HG03575 (cell line): ENCODE measurements around the gene CRTAC1.

Experiments used
- ATAC-seq: cut with Tn5 transposase; IDR thresholded peaks from one replicate; pipeline ENCODE4 v1.9.1; 2021; ENCODE audit not compliant: unreplicated experiment, insufficient number of reproducible peaks, low FRiP score; ENCODE audit errors: extremely low read depth

CRTAC1 gene, protein sequence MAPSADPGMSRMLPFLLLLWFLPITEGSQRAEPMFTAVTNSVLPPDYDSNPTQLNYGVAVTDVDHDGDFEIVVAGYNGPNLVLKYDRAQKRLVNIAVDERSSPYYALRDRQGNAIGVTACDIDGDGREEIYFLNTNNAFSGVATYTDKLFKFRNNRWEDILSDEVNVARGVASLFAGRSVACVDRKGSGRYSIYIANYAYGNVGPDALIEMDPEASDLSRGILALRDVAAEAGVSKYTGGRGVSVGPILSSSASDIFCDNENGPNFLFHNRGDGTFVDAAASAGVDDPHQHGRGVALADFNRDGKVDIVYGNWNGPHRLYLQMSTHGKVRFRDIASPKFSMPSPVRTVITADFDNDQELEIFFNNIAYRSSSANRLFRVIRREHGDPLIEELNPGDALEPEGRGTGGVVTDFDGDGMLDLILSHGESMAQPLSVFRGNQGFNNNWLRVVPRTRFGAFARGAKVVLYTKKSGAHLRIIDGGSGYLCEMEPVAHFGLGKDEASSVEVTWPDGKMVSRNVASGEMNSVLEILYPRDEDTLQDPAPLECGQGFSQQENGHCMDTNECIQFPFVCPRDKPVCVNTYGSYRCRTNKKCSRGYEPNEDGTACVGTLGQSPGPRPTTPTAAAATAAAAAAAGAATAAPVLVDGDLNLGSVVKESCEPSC

DNA sequence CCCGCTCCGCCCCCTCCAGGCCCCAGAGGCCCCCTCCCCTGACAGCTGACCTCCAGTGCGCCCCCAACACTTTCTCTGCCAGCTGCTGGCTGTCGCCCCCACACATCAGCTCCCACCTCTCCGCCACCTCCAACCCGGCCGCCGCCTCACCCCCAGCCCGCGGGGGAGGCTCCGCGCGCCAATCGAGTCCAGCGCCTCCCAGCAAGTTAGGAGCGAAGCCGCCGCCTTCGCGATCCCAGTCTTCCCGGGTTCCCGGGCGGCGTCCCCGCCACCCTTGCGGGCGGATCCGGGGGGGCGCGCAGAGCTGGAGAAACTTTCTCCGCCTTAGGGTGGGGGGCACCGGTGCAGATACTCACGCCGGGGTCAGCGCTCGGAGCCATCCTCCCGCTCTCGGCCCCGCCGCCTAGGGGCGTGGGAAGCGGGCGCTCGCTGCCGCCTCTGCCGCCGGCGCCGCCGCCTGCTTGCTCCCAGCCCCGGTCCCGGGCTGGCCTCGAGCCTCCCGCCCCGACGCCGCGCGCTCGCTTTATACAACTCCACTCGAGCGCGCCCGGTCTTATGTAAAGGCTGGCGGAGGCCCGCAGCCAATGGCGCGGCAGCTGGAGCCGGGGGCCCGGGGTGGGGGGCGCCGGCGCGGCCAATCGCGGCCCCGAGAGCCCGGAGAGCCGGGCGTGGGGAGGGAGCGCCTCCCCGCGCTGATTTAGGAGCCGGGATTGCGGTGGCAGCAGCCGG, at the start of gene CRTAC1:
Gene CRTAC1, minus strand, starts transcription at position 529 of the 729 bp plus-strand sequence. Its CDS starts 149 bp downstream, at position 380.
- ATAC-seq, result no peak

DNA sequence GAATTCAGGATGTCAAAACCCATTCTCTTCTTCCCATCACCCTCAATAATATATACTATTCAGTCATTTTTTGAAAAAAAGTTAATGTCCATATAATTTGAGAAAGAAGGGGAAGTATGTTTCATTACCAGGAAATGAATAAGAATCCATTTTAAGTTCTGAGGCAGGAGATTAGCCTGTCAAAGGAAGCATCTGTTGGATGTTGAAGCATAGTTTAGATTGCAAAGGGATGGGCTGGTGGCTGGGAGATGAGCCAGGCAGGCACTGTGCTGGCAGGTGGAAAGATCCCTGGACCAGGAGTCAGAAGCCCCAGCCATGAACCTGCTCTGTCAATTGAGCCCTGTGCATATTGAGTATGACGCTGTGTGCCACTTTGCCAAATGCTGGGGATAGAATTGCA, 48.4 kb upstream of the CRTAC1 start:
- ATAC-seq, result no peak

DNA sequence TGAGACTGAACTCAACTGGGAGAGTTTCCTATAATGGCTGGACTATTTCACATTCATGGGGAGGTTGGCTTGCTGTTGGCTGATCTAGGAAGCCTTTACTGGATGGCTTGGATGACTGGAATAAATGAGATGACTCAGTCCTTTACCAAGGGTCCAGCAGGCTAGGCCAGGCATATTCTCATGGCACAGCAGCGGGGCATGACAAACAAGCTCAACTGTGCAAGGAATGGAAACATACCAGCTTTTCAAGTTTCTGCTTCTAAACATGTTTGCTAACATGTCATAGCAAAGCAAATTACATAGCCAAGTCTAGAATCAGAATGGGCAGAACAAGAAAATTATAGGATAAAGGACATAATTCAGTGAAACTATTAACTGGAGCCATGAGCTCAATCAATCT, 46.8 kb upstream of the CRTAC1 start:
- ATAC-seq, result no peak

DNA sequence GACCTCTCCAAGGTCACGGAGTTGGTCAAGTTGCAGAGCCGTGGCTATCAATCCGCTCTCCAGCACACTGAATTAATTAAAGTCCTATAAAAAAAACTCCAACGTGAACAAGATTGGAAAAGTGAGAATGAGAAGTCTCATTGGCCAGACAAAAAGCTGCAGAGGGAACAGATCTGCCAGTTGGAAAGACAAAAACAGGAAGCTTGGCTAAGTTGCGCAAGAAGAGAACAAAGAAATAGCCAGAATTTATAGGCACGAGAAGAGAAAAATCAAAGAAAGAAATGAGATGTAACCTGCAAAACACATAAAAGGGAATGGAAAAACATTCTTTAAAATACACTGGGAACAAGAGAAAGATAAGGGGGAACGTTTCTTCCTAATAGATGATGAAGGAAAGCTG, 45.7 kb upstream of the CRTAC1 start:
- no peak for ATAC-seq

DNA sequence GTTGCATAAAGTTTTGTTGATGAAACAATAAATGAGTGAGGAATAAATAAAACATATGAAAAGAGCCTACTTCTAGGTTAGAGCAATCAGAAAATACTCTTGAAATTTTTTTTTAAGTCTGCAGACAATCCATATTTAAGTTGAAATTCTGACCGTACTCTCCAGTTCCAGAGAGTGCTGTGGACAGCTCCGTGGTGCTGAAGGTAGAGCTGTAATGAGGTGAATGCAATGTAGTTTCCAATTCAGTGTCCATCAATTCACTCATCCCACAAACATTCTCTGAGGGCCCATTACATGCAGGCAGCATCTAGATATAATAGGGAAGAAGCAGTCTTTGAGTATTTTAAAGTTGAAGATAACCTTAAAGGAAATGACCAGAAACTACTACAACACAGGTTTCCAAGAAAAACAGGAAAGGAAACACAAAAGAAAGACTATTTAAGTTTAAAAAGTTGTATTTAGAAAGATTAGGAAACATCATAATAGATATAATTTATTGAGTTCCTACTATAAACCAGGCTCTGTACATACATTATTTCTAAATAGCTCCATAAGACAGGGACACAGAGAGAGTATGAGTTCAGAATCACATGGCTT, 44.0 kb upstream of the CRTAC1 start:
- ATAC-seq, result no peak

DNA sequence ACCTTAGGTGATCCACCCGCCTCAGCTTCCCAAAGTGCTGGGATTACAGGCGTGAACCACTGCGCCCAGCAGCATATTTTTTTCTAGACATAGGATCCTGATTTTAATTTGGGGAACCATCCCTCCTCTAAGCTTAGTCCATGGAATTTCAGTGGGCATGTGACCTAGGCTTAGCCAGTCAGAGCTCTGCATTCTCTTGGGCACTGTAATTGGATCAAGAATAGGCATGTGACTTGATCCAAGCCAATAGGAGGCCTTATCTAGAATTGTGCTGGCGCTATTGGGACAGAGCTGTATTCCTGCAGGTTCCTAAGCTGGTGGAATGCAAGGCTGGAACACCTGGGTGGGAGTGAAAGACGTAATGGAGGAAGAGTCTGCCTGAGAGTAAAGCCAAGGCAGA, 36.7 kb upstream of the CRTAC1 start:
- no peak for ATAC-seq

DNA sequence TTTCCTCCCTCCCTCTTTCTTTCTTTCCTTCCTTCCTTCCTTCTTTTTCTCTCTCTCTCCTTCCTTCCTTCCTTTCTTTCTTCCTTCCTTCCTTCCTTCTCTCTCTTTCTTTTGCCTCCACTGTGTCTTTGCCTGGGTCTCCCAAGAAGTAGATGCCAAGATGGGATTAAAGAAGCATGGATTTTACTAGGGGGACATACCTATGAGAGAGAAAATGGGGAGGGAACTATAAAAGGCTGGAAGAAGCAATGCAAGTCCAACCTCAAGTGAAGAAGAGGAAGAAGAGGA, 33.3 kb upstream of the CRTAC1 start:
- no peak for ATAC-seq

DNA sequence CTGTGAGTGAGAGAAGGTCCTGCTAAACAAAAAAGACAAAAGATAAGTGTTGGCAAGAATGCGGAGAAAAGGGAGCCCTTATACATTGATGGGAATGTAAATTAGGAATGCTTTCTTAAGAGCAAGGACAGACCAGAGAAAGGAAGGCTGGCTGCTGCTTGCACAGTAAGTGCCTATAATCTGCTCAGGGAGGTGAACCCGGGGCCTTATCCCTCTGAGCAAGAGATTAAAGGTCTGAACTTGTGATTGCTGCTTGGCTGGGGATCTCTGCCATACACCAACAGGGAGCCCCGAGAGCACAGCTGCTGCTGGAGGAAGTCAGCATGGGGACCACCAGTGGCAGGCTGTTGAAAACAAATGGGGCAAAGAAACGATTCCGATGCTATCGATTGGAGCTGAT, 32.0 kb upstream of the CRTAC1 start:
- no peak for ATAC-seq

DNA sequence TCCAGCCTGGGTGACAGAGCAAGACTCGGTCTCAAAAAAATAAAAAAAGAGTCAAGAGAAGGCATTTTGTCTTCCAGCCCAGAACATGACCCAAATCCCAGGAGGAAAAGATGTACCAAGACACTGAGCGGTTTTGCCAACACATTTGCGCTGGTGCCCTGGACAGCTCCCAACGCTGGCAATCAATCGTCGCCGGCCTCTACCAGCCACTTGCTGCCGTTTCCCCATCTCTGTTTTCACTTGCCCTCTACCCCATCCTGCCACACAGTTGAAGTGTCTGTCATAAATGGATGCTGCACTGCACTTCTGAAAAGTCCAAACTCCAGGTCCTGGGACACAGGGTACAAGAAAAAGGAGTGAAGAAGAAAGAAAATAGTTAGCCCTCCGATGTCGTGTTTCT, 29.7 kb upstream of the CRTAC1 start:
- ATAC-seq, result no peak

DNA sequence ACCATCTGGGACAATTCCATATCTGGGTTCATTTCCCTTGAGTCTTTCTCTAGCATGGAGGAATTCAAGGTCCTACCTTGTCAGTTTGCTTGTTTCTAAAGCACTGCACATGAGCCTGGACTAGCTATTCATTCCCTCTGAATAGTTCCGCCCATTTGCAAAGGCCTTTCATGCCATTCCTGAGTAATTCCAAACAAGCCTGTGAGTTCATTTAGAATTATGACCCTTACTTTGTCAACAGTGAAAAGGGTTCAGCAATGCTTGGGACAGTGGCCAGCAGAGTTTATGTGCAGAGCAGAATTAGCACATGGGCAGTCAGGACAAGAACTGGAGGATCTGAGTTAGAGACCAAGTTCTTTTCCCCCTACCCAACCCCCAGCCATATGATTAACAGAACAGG, 27.9 kb upstream of the CRTAC1 start:
- ATAC-seq, result no peak

DNA sequence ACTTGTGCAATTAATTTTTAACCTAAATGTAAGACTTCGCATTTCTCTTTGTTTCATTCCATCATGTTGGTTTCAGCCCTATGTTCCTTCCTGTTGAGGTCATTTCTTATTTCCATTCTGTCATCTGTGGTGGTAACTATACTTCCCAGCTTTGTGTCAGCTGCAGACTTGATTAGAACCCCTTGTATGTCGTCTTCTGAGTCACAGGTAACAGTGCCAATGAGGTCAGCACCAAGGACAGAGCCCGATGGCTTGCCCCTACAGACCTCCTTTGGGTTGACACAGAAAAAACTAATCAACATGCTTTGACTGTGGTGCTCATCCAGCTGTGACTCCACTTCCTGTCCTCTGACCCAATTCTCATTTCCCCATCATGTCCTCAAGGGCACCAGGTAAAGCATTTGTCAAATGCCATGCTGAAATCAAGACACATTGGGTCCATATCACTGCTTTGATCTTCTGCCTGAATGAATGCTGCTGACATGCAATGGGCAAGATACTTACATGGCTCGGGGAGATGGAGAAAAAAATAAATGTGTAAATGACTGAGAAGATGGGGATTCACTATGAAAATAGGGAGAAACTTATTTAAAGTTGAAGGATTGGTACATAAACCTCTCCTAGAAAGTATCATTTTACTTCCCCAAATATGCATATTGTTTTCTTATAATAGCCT, 25.6 kb upstream of the CRTAC1 start:
- ATAC-seq, result no peak

DNA sequence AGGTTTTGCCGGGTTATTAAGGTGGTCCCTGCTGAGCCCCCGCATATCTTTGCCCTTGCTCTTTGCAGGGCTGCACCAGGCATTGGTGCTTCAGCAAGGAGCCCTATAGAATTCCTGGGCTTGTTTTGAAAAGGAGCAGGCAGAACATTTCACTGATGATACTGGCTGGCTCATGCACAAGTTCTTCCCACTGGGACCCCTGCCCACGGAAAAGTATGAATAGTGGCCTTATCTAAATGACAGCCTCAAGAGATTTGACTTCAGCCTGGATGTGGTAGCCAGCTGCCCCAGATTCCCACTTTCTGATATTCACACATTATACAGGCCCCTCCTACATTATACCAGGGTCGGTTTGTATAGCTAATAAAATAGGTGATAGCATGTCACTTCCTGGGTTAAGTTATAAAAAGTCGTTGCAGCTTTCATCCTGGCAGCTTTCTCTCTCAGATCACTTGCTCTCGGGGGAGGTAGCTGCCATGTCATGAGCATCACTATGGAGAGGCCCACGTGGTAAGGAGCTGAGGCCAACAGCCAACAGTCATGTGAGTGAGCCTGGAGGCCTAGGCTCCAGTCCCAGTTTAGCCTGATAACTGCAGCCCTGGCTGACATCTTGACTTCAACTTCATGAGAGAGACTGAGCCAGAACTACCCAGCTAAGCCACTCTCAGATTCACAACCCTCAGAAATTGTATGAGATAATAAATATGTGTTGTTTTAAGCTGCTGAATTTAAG, 16.8 kb upstream of the CRTAC1 start:
- no peak for ATAC-seq

DNA sequence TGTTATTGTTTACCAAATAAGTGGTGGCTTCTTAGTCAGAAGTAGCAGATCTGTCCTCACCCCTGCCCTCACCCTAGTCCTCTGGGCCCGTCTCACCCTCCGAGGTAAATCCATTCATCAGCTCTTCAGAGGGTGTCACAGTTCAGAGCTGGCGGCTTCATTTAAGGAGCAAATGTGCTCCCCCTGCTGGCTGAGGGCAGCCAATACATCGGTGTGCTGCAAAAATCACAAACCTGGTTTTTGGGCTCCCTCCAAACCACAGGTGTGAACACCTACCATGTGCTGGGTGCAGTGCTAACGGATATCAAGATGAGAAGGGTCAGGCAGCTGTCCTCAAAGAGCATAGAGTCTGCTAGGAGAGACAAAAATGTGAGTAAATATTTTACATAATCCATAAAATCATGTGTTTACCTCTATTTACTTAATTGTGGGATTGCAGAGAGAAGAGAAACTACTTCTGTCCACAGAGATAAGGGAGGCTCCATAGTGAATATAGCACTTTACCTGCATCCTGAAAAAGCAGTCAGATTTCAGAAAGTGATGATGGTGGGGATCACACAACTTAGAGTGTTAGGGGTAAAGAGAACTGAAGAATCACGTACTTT, 15.5 kb upstream of the CRTAC1 start:
- ATAC-seq, result no peak

DNA sequence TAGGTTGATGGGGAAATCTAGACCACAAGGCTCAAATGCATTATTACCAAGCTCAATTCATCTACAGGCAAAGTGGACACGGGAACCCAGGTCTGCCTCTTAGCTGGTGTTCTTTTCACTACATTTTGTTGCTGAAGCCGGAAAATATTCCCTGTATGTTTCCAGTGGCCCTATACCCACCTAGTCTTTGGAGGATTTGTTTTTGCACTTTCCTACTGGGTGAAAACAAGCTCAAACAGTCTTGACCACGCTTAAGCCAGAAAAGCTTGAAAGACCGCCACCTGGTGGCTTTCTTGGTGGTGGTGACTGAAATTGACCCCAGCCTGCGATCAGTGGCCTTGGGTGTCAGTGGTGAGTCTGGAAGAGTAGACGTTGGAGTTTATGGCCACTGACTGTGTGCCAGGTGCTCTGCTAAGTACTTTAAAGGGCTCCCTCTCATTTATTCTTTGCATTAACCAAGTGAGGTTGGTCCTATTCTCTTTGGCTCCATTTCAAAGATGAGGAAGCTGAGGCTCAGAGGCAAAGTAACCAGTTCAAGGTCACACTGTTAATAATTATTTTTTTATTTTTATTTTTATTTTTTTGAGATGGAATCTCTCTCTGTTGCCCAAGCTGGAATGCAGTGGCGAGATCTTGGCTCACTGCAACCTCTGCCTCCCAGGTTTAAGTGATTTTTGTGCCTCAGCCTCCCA, 11.1 kb upstream of the CRTAC1 start:
- no peak for ATAC-seq

DNA sequence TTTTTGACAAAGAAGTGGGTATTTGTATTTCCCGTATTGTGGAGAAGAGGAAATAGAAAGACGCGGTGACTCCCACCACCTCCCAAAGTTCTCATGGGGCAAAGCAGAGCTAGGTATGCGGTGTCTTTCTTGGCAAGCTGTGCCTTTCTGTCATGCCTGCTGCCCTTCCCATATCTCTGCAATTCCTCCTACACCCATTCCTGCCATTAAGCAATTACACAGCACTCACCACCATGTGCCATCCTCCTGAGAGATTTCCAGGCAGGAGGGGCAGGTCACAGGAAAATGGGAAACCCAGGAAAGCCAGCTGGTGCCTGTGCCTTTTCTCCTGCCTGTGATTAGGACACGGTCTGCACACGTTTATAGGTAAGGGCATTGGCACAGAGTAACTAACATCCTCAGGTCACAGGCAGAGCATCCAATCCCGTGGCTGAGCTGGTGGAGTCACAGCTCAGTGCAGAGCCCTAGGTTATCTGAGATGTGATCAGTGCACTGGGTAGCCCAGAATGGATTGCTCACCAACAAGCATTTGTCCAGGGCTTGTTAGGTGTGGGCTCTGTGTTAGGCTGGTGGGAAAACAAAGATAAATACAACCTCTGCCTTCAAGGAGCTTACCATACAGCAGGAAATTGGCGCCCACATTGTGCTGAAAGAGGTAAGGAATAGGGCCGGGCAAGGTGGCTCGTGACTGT, 9.4 kb upstream of the CRTAC1 start:
- ATAC-seq, result no peak

DNA sequence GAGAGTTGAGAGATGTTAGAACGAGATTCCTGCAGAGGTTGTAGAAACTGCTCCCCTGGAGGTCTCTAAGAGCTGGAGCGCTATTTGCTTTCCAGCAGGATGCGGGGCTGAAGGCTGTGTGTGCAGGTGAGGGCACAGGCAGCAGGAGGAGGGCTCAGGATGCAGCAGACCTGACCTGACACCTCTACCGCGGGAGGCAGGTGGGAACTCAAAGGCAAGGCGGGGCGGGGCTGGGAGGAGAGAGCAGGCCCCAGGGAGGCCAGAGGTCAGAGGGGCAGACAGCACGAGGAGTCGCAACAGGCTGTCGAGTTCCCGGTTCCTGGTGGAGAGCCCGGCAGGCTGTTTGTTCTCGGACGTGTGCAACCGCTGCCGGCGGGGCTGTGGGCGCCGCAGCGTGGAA, 7.9 kb upstream of the CRTAC1 start:
- no peak for ATAC-seq

DNA sequence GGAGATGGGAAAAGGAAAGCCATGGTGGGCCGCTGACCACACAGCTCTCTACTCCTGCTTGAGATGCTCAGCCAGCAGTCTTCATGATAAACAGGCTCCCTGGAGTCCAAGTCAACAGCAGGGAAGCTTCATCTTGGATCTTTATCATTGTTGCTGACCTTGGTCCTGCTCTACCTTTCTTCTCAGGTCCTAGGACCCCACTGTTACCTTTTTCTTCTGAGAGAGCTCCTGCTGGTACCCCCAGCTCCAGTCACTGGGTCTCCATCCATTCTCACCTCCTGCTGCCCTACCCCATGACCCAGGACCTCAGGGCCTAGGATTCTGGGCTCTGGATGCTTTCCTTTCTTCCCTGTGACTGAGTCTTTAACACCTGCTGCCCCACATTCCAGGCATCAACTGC, 5.2 kb upstream of the CRTAC1 start:
- ATAC-seq, result no peak
